HG03354 (cell line): ENCODE results near the gene ZNF71.
"Not testable (repeated sequence)": the region's sequence is repeated elsewhere in the genome, so short reads cannot be mapped to it uniquely, and the experiment has no call there.

Source experiments
- ATAC-seq: cut with Tn5 transposase; IDR thresholded peaks from one replicate; pipeline ENCODE4 v1.9.1; 2021; ENCODE audit warnings: mild to moderate bottlenecking; ENCODE audit not compliant: unreplicated experiment, poor library complexity, severe bottlenecking

The ZNF71 gene

DNA sequence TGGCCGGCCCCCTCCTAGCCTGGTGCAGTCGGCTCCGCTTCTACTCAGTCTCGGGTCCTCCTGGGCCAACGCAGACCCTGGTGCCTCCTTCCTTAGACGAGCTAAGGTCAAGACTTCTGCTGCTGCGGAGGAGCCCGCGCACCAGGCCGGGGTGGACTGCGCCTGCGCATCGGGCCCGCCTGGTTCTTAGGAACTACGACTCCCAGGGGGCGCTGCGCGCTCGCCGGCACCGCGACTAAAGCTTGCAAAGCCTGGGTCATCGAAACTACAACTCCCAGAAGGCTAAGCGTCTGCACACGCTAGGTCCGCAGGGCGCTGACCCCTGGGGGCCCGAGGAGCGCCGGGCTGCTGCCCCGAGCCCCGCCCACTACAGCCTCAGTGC, 76.5 kb downstream of the ZNF71 start, which contains the start of gene ZNF835:
ZNF835 (minus strand) TSS at position 145 of the 382 bp plus-strand sequence. CDS start 6,559 bp downstream, outside the sequence.
- ATAC-seq = no peak

DNA sequence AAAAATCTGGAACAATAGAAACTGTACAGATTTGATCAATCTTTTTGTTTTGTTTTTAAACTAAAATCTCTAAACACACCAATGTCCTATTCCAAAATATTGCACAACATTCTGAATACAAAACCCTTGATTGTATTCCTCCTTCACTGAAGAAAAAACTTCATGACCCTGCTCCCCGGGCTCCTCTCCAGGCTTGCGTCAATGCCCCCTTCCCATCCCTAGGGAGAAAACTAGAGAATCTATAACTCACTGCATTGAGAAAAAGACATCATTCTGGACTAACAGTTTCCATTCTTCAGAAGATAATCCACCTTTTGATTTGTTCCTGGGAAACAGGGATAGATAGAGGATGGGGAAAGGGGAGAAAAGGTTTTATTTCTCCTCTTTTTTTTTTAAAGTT, 77.5 kb downstream of the ZNF71 start:
- ATAC-seq = not testable (repeated sequence)
